Measurements from ENCODE around the gene SGSM1.

Gene SGSM1

GRCh38 chr22:24865508-24865907 lies 59.5 kb downstream of the SGSM1 start:
- Mint-ChIP-seq H3K4me1 (no peaks in the 10 kb centered on the region), H3K4me3 (no peak overlapping the region), H3K9me3 (no peaks in the 10 kb centered on the region), H3K27ac (ENCODE audit: low read depth) (no peak overlapping the region), H3K36me3 (ENCODE audit: insufficient read depth) (peaks cover under 1% of the 10 kb centered on the region), H3K27me3 (peaks cover 39% of the 10 kb centered on the region)
- no peak for ATAC-seq (replicated peaks; ENCODE audit: extremely low read depth, poor library complexity, severe bottlenecking)
- no peak for DNase-seq (ENCODE audit: low spot score in 2 of 2)

GRCh38 chr22:24867323-24868022 lies 61.5 kb downstream of the SGSM1 start:
- no peak for ATAC-seq (replicated peaks; ENCODE audit: extremely low read depth, poor library complexity, severe bottlenecking)
- Mint-ChIP-seq H3K27me3 (peaks cover 39% of the 10 kb centered on the region), H3K9me3 (no peaks in the 10 kb centered on the region), H3K27ac (ENCODE audit: low read depth) (no peak overlapping the region), H3K36me3 (ENCODE audit: insufficient read depth) (no peaks in the 10 kb centered on the region), H3K4me1 (no peaks in the 10 kb centered on the region), H3K4me3 (no peak overlapping the region)
- no peak for DNase-seq (ENCODE audit: low spot score in 2 of 2)

GRCh38 chr22:24868979-24869378 lies 63.0 kb downstream of the SGSM1 start:
- Mint-ChIP-seq H3K36me3 (ENCODE audit: insufficient read depth) (no peaks in the 10 kb centered on the region), H3K4me3 (no peak overlapping the region), H3K27ac (ENCODE audit: low read depth) (no peak overlapping the region), H3K4me1 (no peaks in the 10 kb centered on the region), H3K27me3 (peaks cover 30% of the 10 kb centered on the region), H3K9me3 (no peaks in the 10 kb centered on the region)
- DNase-seq (ENCODE audit: low spot score in 2 of 2) (no peak), ATAC-seq (replicated peaks; ENCODE audit: extremely low read depth, poor library complexity, severe bottlenecking) (no peak)

GRCh38 chr22:24871611-24872205 lies 65.7 kb downstream of the SGSM1 start:
- H3K9me3 Mint-ChIP-seq: no peaks in the 10 kb centered on the region
- no peak overlapping the region for H3K27ac Mint-ChIP-seq (ENCODE audit: low read depth)
- H3K4me1 Mint-ChIP-seq: no peaks in the 10 kb centered on the region
- H3K36me3 Mint-ChIP-seq (ENCODE audit: insufficient read depth): no peaks in the 10 kb centered on the region
- no peak overlapping the region for H3K4me3 Mint-ChIP-seq
- ATAC-seq (replicated peaks; ENCODE audit: extremely low read depth, poor library complexity, severe bottlenecking) (no peak), DNase-seq (ENCODE audit: low spot score in 2 of 2) (no peak)
- peaks cover 4% of the 10 kb centered on the region for H3K27me3 Mint-ChIP-seq

GRCh38 chr22:24873226-24873625 lies 67.2 kb downstream of the SGSM1 start:
- Mint-ChIP-seq H3K4me3 (no peak overlapping the region), H3K4me1 (no peaks in the 10 kb centered on the region), H3K27ac (ENCODE audit: low read depth) (no peak overlapping the region), H3K27me3 (no peaks in the 10 kb centered on the region), H3K36me3 (ENCODE audit: insufficient read depth) (no peaks in the 10 kb centered on the region), H3K9me3 (no peaks in the 10 kb centered on the region)
- ATAC-seq (replicated peaks; ENCODE audit: extremely low read depth, poor library complexity, severe bottlenecking): no peak
- no peak for DNase-seq (ENCODE audit: low spot score in 2 of 2)

GRCh38 chr22:24875862-24876506 lies 70.0 kb downstream of the SGSM1 start:
- Mint-ChIP-seq H3K27me3 (no peaks in the 10 kb centered on the region), H3K4me1 (no peaks in the 10 kb centered on the region), H3K9me3 (no peaks in the 10 kb centered on the region), H3K36me3 (ENCODE audit: insufficient read depth) (no peaks in the 10 kb centered on the region), H3K27ac (ENCODE audit: low read depth) (no peak overlapping the region), H3K4me3 (no peak overlapping the region)
- DNase-seq (ENCODE audit: low spot score in 2 of 2) (no peak), ATAC-seq (replicated peaks; ENCODE audit: extremely low read depth, poor library complexity, severe bottlenecking) (no peak)

GRCh38 chr22:24876700-24877099 lies 70.7 kb downstream of the SGSM1 start:
- DNase-seq (ENCODE audit: low spot score in 2 of 2): no peak
- H3K9me3 Mint-ChIP-seq: no peaks in the 10 kb centered on the region
- H3K4me3 Mint-ChIP-seq: no peak overlapping the region
- H3K27me3 Mint-ChIP-seq: no peaks in the 10 kb centered on the region
- H3K27ac Mint-ChIP-seq (ENCODE audit: low read depth): no peak overlapping the region
- H3K4me1 Mint-ChIP-seq: no peaks in the 10 kb centered on the region
- no peaks in the 10 kb centered on the region for H3K36me3 Mint-ChIP-seq (ENCODE audit: insufficient read depth)
- no peak for ATAC-seq (replicated peaks; ENCODE audit: extremely low read depth, poor library complexity, severe bottlenecking)

GRCh38 chr22:24878969-24879368 lies 73.0 kb downstream of the SGSM1 start:
- DNase-seq (ENCODE audit: low spot score in 2 of 2) (no peak), ATAC-seq (replicated peaks; ENCODE audit: extremely low read depth, poor library complexity, severe bottlenecking) (no peak)
- Mint-ChIP-seq H3K27me3 (no peaks in the 10 kb centered on the region), H3K36me3 (ENCODE audit: insufficient read depth) (no peaks in the 10 kb centered on the region), H3K4me1 (no peaks in the 10 kb centered on the region), H3K27ac (ENCODE audit: low read depth) (no peak overlapping the region), H3K9me3 (no peaks in the 10 kb centered on the region), H3K4me3 (no peak overlapping the region)

- H3K27me3 Mint-ChIP-seq: no peaks in the 10 kb centered on the region
- H3K9me3 Mint-ChIP-seq: no peaks in the 10 kb centered on the region
- no peaks in the 10 kb centered on the region for H3K36me3 Mint-ChIP-seq (ENCODE audit: insufficient read depth)
- no peak overlapping the region for H3K27ac Mint-ChIP-seq (ENCODE audit: low read depth)
- no peak overlapping the region for H3K4me3 Mint-ChIP-seq
- DNase-seq (ENCODE audit: low spot score in 2 of 2): no peak
- ATAC-seq (replicated peaks; ENCODE audit: extremely low read depth, poor library complexity, severe bottlenecking): no peak
- no peaks in the 10 kb centered on the region for H3K4me1 Mint-ChIP-seq
Measured at GRCh38 chr22:24883432-24883831, 77.4 kb downstream of the SGSM1 start.

GRCh38 chr22:24887260-24887659 lies 81.2 kb downstream of the SGSM1 start:
- Mint-ChIP-seq H3K4me1 (no peaks in the 10 kb centered on the region), H3K9me3 (no peaks in the 10 kb centered on the region), H3K4me3 (no peak overlapping the region), H3K36me3 (ENCODE audit: insufficient read depth) (no peaks in the 10 kb centered on the region), H3K27ac (ENCODE audit: low read depth) (no peak overlapping the region), H3K27me3 (peaks cover 14% of the 10 kb centered on the region)
- DNase-seq (ENCODE audit: low spot score in 2 of 2): no peak
- no peak for ATAC-seq (replicated peaks; ENCODE audit: extremely low read depth, poor library complexity, severe bottlenecking)

- no peaks in the 10 kb centered on the region for H3K36me3 Mint-ChIP-seq (ENCODE audit: insufficient read depth)
- no peaks in the 10 kb centered on the region for H3K9me3 Mint-ChIP-seq
- ATAC-seq (replicated peaks; ENCODE audit: extremely low read depth, poor library complexity, severe bottlenecking) (no peak), DNase-seq (ENCODE audit: low spot score in 2 of 2) (no peak)
- no peak overlapping the region for H3K27ac Mint-ChIP-seq (ENCODE audit: low read depth)
- peaks cover 14% of the 10 kb centered on the region for H3K27me3 Mint-ChIP-seq
- no peaks in the 10 kb centered on the region for H3K4me1 Mint-ChIP-seq
- H3K4me3 Mint-ChIP-seq: no peak overlapping the region
Measured at GRCh38 chr22:24893341-24894070, 87.5 kb downstream of the SGSM1 start.

- Mint-ChIP-seq H3K27ac (ENCODE audit: low read depth) (no peak overlapping the region), H3K27me3 (peaks cover 14% of the 10 kb centered on the region), H3K4me3 (no peak overlapping the region), H3K4me1 (no peaks in the 10 kb centered on the region), H3K36me3 (ENCODE audit: insufficient read depth) (no peaks in the 10 kb centered on the region), H3K9me3 (no peaks in the 10 kb centered on the region)
- DNase-seq (ENCODE audit: low spot score in 2 of 2) (no peak), ATAC-seq (replicated peaks; ENCODE audit: extremely low read depth, poor library complexity, severe bottlenecking) (no peak)
Measured at GRCh38 chr22:24894220-24894975, 88.4 kb downstream of the SGSM1 start.
